Chondrocyte (in vitro differentiated cells): ENCODE data around the gene STOML1. TPM values are rescaled to one million over a fixed set of nuclear protein-coding genes. Genes with fewer than 3 reads are reported as not detected.

Source experiments
- DNase-seq: peaks from one replicate; pipeline ENCODE4 v3.0.0; 2021; ENCODE audit warnings: mixed read lengths, low spot score
- H3K27ac Mint-ChIP-seq: one replicate; pipeline ENCODE4 v1.8.0; 2021; ENCODE audit warnings: mild to moderate bottlenecking, moderate library complexity, mixed read lengths; ENCODE audit not compliant: unreplicated experiment
- H3K27me3 Mint-ChIP-seq: 2 replicates; pipeline ENCODE4 v1.8.0; 2021; ENCODE audit warnings: low read depth, mixed read lengths
- H3K36me3 Mint-ChIP-seq: 2 replicates; pipeline ENCODE4 v1.8.0; 2021; ENCODE audit warnings: low read depth, mixed read lengths
- H3K4me1 Mint-ChIP-seq: 2 replicates; pipeline ENCODE4 v1.8.0; 2021; ENCODE audit warnings: low read depth, mild to moderate bottlenecking, mixed read lengths
- H3K4me3 Mint-ChIP-seq: one replicate; pipeline ENCODE4 v1.8.0; 2021; ENCODE audit warnings: mild to moderate bottlenecking, moderate library complexity, mixed read lengths; ENCODE audit not compliant: unreplicated experiment
- H3K9me3 Mint-ChIP-seq: 2 replicates; pipeline ENCODE4 v1.8.0; 2021; ENCODE audit warnings: low read depth, mixed read lengths
- CTCF ChIP-seq: fragments of 200-600 bp; sonication (generic); IDR thresholded peaks from 2 replicates; pipeline ENCODE4 v1.5.0; 2021; ENCODE audit warnings: antibody characterized with exemption, mild to moderate bottlenecking, moderate library complexity
- total RNA-seq: library from RNA; stranded (reverse); gene quantifications from 3 replicates; pipeline ENCODE4 v1.2.1, GENCODE V29; 2021

STOML1 gene
- total RNA-seq, 1 donor from 2014 or later, result 18.9 TPM

- H3K36me3 Mint-ChIP-seq, result peaks cover 18% of the 10 kb centered on the region
- peaks cover 83% of the 10 kb centered on the region for H3K4me1 Mint-ChIP-seq
- no peaks in the 10 kb centered on the region for H3K9me3 Mint-ChIP-seq
Observed at GRCh38 chr15:73941871-73942635, 50.0 kb downstream of the STOML1 start.

GRCh38 chr15:73941449-73941848 is 50.6 kb downstream of the STOML1 start:
- no peaks in the 10 kb centered on the region for H3K27me3 Mint-ChIP-seq
- peaks cover 86% of the 10 kb centered on the region for H3K4me1 Mint-ChIP-seq
- peak overlapping the region; percentile 97 for H3K27ac Mint-ChIP-seq

More at GRCh38 chr15:73941871-73942635, 50.0 kb downstream of the STOML1 start:
- Mint-ChIP-seq H3K27ac (peak overlapping the region; percentile 97), H3K27me3 (no peaks in the 10 kb centered on the region), H3K4me3 (no peak overlapping the region)
- TF ChIP-seq CTCF, result no peak
- peak; percentile 72 for DNase-seq

GRCh38 chr15:73941044-73941443 is 51.1 kb downstream of the STOML1 start:
- no peaks in the 10 kb centered on the region for H3K27me3 Mint-ChIP-seq
- H3K36me3 Mint-ChIP-seq, result peaks cover 14% of the 10 kb centered on the region
- H3K27ac Mint-ChIP-seq, result peak overlapping the region; percentile 97
- H3K4me1 Mint-ChIP-seq, result peaks cover 90% of the 10 kb centered on the region
- H3K4me3 Mint-ChIP-seq, result peak overlapping the region; percentile 31
- TF ChIP-seq CTCF, result no peak
- no peaks in the 10 kb centered on the region for H3K9me3 Mint-ChIP-seq
- DNase-seq, result peak; percentile 70

More at GRCh38 chr15:73941449-73941848, 50.6 kb downstream of the STOML1 start:
- no peaks in the 10 kb centered on the region for H3K9me3 Mint-ChIP-seq
- no peak for DNase-seq
- peaks cover 16% of the 10 kb centered on the region for H3K36me3 Mint-ChIP-seq
- TF ChIP-seq CTCF, result no peak
- H3K4me3 Mint-ChIP-seq, result no peak overlapping the region

- Mint-ChIP-seq H3K27me3 (no peaks in the 10 kb centered on the region), H3K27ac (peak overlapping the region; percentile 97)
Observed at GRCh38 chr15:73940061-73940981, 51.8 kb downstream of the STOML1 start.

More at GRCh38 chr15:73940061-73940981, 51.8 kb downstream of the STOML1 start:
- peak overlapping the region; percentile 33 for H3K4me3 Mint-ChIP-seq
- H3K9me3 Mint-ChIP-seq, result no peaks in the 10 kb centered on the region
- peaks cover 96% of the 10 kb centered on the region for H3K4me1 Mint-ChIP-seq
- TF ChIP-seq CTCF, result no peak
- DNase-seq, result peak; percentile 81
- H3K36me3 Mint-ChIP-seq, result peaks cover 11% of the 10 kb centered on the region
